ENCODE results near the gene TUBGCP2.

The TUBGCP2 gene, protein sequence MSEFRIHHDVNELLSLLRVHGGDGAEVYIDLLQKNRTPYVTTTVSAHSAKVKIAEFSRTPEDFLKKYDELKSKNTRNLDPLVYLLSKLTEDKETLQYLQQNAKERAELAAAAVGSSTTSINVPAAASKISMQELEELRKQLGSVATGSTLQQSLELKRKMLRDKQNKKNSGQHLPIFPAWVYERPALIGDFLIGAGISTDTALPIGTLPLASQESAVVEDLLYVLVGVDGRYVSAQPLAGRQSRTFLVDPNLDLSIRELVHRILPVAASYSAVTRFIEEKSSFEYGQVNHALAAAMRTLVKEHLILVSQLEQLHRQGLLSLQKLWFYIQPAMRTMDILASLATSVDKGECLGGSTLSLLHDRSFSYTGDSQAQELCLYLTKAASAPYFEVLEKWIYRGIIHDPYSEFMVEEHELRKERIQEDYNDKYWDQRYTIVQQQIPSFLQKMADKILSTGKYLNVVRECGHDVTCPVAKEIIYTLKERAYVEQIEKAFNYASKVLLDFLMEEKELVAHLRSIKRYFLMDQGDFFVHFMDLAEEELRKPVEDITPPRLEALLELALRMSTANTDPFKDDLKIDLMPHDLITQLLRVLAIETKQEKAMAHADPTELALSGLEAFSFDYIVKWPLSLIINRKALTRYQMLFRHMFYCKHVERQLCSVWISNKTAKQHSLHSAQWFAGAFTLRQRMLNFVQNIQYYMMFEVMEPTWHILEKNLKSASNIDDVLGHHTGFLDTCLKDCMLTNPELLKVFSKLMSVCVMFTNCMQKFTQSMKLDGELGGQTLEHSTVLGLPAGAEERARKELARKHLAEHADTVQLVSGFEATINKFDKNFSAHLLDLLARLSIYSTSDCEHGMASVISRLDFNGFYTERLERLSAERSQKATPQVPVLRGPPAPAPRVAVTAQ

DNA sequence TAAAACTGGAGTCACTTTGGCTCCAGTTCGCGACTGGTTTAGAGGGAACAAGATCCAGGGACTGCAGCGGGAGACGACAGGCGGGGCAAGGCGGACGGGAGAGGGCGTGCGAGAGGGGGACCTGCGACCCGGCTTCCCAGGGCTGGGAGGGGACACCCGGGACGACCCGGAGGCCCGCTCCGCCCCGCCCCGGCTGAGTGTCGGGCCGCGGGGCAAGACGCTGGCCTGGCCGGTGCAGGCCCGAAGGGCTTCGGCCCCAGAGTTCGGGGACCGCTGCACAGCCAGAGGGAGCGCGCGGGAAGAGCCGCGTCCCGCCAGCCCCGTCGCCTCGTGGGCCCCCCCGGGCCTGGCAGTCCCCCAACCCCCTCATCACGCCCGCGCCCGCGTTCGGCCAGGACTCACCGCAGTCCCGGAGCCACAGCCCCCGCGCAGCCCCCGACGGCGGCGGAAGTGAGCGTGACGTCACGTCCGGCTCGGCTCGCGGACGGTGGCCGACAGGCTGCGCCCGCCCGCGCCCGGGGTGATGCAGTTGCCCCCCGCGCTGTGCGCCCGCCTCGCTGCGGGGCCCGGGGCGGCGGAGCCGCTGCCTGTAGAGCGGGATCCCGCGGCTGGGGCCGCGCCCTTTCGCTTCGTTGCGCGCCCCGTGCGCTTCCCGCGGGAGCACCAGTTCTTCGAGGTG, at the start of gene TUBGCP2, which contains the start of gene ZNF511:
TSS of gene TUBGCP2 (minus strand) at position 452 of the 679 bp plus-strand sequence. CDS start 5,931 bp downstream, outside the sequence.
TSS of gene ZNF511 (plus strand) at position 494 of the 679 bp plus-strand sequence. CDS start at position 524, 30 bp downstream.
- peak; percentile 93 for DNase-seq

- DNase-seq, result peak; percentile 65
These were observed 48.9 kb upstream of the TUBGCP2 start, which contains the start of gene FUOM for GRCh38 chr10:133357285-133358161. Gene FUOM (minus strand): TSS chr10:133358019. CDS start chr10:133358007, 12 bp downstream.

GRCh38 chr10:133356549-133357284, 48.0 kb upstream of the TUBGCP2 start:
- no peak for DNase-seq

- no peak for DNase-seq
These were observed 47.3 kb upstream of the TUBGCP2 start for GRCh38 chr10:133355991-133356390.

- DNase-seq, result no peak
These were observed 46.6 kb upstream of the TUBGCP2 start for GRCh38 chr10:133355266-133355665.

- no peak for DNase-seq
These were observed 46.1 kb upstream of the TUBGCP2 start for GRCh38 chr10:133354672-133355240.

DNA sequence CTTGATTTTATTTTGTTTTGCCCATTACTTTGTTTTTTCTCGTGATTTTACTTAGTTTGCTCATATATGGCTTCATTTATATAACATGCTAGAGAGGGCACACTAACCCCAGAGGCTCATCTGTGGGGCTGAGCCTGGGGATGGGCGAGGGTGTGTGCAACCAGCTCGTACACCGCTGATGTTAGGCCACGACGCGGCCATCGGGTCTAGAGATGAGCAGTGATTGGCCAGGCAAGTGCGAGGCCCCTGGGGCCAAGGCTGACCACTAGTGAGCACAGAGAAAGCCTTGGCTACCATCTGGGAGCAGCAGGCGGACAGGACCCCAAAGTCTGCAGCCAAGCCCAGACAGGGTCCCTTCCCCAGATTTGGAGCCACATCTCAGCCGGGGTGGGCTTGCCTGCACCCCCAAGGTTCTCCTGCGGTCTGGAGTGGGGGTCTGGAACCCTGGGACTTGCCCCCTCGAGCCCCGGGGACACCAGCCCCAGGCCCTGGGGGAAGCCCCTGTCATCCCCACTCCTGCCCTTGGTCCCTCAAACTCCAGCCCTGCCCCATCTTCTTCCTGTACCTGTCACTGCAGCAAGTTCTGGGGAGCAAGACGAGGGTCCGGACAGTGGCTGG, 45.4 kb upstream of the TUBGCP2 start:
- no peak for DNase-seq

- no peak for DNase-seq
These were observed 44.7 kb upstream of the TUBGCP2 start for GRCh38 chr10:133353202-133353959.

DNA sequence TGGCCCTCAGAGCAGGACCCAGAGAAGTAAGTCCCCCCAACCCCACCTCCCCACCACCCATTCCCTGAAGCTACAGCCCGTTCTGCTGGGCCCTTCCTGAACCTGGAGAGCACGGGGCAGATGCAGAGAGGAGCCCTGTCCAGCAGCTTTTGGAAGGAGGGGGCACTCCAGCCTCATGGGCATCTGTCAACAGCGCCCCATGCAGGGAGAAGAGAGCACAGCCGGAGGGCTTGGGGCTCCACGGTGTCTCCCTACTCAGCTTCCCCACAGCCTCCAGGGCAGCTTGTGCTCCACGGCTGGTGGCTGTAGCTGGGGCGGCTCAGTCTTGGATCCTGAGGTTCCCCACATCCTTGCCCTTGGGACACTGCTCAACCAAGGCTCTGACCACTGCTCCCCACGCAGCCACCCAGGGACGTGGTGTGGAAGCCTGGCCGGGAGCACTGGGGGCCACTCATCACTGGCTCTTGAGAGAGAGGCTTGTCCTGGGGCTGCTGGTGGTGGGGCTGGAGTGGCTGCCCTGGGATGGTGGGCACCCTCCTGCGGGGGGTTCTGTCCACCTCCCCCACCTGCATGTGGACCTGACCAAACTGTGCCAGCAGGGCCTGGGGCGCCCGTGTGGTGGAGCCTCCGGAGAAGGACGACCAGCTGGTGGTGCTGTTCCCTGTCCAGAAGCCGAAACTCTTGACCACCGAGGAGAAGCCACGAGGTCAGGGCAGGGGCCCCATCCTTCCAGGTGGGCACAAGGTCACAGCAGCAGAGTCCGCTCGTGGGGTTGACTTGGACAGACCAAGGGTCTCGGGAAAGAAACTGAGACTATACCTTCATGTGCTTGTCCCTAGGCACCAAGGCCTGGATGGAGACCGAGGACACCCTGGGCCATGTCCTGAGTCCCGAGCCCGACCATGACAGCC, 43.0 kb upstream of the TUBGCP2 start:
- DNase-seq, result no peak

- DNase-seq, result no peak
These were observed 42.3 kb upstream of the TUBGCP2 start for GRCh38 chr10:133350950-133351329.

GRCh38 chr10:133350283-133350949, 41.7 kb upstream of the TUBGCP2 start:
- DNase-seq, result no peak

- DNase-seq, result no peak
These were observed 40.9 kb upstream of the TUBGCP2 start for GRCh38 chr10:133349577-133350011.

GRCh38 chr10:133349160-133349568, 40.5 kb upstream of the TUBGCP2 start:
- DNase-seq, result no peak

DNA sequence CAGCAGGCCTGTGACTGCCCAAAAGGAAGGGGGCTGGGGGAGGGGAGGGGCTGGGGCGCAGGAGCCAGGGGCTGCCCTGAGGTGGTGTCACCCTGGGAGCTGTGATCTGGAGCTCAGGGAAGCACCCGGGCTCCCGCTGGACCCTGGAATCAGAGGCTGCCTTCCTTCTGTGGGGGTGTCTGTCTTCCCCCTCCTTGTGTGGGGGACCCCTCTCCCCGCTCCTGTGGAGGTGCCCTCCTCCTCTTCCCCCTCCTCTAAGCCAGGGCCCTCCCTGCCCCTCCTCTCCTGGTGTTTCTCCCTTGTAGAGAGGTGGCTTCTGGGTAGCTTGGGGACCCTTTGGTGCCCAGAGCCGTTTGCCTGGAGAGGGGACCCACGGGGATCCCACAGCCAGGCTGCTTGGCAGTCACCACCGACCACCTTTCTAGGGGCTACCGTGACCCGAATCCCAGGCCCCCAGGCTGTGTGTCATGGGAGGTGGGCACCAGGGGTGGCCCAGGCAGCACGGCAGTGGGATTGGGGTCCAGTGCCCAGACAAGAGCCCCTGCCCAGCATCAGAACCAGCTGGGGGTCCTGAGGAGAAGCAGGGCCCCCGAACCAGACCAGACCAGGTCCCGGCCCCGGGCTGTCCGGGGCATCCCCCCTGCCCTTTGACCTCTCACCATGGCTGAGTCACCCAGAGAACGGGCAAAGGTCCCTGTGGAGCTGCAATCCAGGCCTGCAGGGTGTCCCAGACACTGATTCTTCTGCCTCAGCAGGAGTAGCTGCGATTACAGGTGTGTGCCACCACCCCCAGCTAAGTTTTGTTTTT, 39.2 kb upstream of the TUBGCP2 start:
- no peak for DNase-seq

DNA sequence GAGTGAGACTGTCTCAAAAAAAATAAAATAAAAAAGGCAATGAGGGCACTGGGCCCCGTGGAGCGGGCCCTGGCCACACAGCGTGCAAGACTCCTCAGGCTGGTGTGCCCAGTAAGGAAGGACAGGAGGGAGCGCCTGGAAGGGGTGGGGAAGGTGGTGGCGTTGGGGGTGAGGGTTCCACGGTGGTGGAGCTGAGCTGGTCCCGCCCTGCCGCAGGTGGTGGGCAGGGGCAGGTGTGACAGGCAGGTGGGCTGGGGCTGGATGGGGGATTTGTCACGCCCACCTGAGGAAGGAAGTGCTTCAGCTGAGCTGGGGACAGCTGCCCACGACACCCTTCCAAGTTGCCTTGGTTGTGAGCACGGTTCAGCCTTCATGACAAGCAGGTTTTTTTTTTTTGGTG, 37.7 kb upstream of the TUBGCP2 start:
- no peak for DNase-seq

DNA sequence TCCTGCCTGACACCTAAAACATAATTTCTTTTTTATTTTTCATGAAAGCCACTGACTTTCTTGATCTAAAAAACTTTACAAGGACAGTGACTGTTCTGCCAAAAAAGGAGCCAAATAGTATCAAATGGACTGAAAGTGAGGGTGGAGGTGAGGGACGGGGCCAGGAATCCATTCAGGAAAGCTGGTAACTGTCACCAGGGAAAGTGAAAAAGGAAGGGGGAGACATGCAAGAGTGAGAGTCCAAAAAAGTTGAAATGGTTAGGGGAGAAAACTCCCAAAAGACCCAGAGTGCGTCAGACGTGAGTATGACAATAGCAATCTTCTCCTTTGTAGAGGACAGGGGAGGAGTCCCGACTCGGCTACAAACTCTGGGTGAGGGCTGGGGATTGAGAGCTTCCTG, 35.6 kb upstream of the TUBGCP2 start:
- no peak for DNase-seq

DNA sequence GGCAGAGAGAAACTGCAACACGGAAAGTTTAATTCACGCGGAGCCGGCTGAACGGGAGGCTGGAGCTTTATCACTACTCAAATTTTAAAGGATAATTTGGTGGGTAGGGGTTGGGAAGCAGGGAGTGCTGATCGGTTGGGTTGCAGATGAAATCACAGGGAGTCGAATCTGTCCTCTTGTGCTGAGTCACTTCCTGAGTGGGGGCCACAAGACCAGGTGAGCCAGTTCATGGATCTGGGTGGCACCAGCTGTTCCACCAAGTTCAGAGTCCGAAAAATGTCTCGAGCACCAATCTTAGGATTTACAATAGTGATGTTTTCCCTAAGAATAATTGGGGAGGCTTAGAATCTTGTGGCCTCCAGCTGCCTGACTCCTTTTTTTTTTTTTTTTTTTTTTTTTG, 34.9 kb upstream of the TUBGCP2 start:
- no peak for DNase-seq

Measured in femur (tissue), 1 donor.